AG04450 (cell line): Measurements from ENCODE around the gene SLC4A4. TPM values are rescaled to one million over a fixed set of nuclear protein-coding genes. Genes with fewer than 3 reads are reported as not detected.

Source experiments
- CTCF ChIA-PET: fragments of 300-600, 350-600 bp; formaldehyde crosslinking; extraction: SDS; loops from one replicate; lab custom pipeline; 2022; ENCODE audit warnings: antibody characterized with exemption, inconsistent platforms; lab: Charles Lee
- POLR2A ChIA-PET: fragments of 350-600 bp; formaldehyde crosslinking; extraction: SDS; loops from one replicate; lab custom pipeline; 2021; ENCODE audit warnings: antibody characterized with exemption, inconsistent platforms; lab: Yijun Ruan, JAX
- DNase-seq: peaks from one replicate; pipeline ENCODE4 v3.0.0-alpha.2; 2011; ENCODE audit warnings: low read depth, low spot score
- H3K27ac ChIP-seq: one replicate; pipeline ENCODE4 v1.5.1; 2012; ENCODE audit warnings: low read depth, low read length, control low read depth
- H3K27me3 ChIP-seq: one replicate; pipeline ENCODE4 v1.6.0; 2012; ENCODE audit warnings: low read length; ENCODE audit not compliant: control insufficient read depth, insufficient read depth
- H3K4me3 ChIP-seq: 2 replicates; pipeline ENCODE4 v1.5.1; 2011; ENCODE audit warnings: mild to moderate bottlenecking, low read depth, low read length, control low read depth
- H3K9me3 ChIP-seq: 2 replicates; pipeline ENCODE4 v1.5.1; 2012; ENCODE audit warnings: low read length; ENCODE audit not compliant: control insufficient read depth, insufficient read depth
- CTCF ChIP-seq: IDR thresholded peaks from 2 replicates; pipeline ENCODE4 v1.5.1; 2011; ENCODE audit warnings: low read depth, low read length, control low read depth, inconsistent platforms
- polyA plus RNA-seq: library from polyadenylated mRNA; depleted of rRNA; stranded (reverse); fragments of >200 nt; gene quantifications from 2 replicates; pipeline ENCODE4 v1.2.3, GENCODE V29; 2011

SLC4A4 gene
- polyA plus RNA-seq, 1 experiment = 17.5 TPM

- H3K9me3 ChIP-seq = no peaks in the 10 kb centered on the region
- no peaks in the 10 kb centered on the region for H3K27me3 ChIP-seq
- no peak overlapping the region for H3K27ac ChIP-seq
- no peak for TF ChIP-seq CTCF
- ChIA-PET CTCF (no interaction called here), POLR2A (no interaction called here)
- no peak for DNase-seq
- no peak overlapping the region for H3K4me3 ChIP-seq
These were observed 245.8 kb downstream of the SLC4A4 start for GRCh38 chr4:71584585-71584984.

GRCh38 chr4:71586087-71586763 lies 247.4 kb downstream of the SLC4A4 start:
- ChIA-PET CTCF (interaction anchor here (0.7 kb wide), 1 partner anchor 33 kb away, joined by 5 read pairs; no protein-coding TSS in a partner anchor), POLR2A (no interaction called here)
- Histone ChIP-seq H3K4me3 (no peak overlapping the region), H3K27me3 (no peaks in the 10 kb centered on the region), H3K27ac (no peak overlapping the region), H3K9me3 (no peaks in the 10 kb centered on the region)
- no peak for TF ChIP-seq CTCF
- DNase-seq = no peak

- TF ChIP-seq CTCF = no peak
- Histone ChIP-seq H3K27ac (no peak overlapping the region), H3K9me3 (no peaks in the 10 kb centered on the region), H3K27me3 (no peaks in the 10 kb centered on the region), H3K4me3 (no peak overlapping the region)
- ChIA-PET POLR2A (no interaction called here), CTCF (no interaction called here)
- no peak for DNase-seq
These were observed 249.2 kb downstream of the SLC4A4 start for GRCh38 chr4:71587995-71588394.

DNA sequence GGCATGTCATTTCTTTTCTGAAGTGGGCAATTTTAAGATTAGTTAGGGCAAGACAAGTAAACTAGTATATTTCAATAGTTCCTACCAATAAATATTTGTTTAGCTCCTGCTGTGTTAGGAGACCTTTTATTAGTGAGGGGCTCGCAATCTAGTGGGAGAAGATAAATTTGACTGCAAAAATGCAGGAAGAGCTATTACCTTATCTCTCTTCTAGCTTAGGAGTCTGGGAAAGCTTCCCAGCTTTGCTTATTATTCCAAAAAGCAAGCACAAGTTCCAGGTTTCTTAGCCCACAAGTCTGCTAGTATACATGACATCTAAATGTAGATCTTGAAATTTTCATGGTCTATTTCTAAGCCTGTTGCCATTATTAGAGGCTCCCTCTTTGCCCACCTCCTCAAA lies 254.0 kb downstream of the SLC4A4 start:
- no peak for DNase-seq
- TF ChIP-seq CTCF = no peak
- no peak overlapping the region for H3K27ac ChIP-seq
- CTCF ChIA-PET = no interaction called here
- POLR2A ChIA-PET = no interaction called here
- no peaks in the 10 kb centered on the region for H3K27me3 ChIP-seq
- H3K4me3 ChIP-seq = no peak overlapping the region
- no peaks in the 10 kb centered on the region for H3K9me3 ChIP-seq

DNA sequence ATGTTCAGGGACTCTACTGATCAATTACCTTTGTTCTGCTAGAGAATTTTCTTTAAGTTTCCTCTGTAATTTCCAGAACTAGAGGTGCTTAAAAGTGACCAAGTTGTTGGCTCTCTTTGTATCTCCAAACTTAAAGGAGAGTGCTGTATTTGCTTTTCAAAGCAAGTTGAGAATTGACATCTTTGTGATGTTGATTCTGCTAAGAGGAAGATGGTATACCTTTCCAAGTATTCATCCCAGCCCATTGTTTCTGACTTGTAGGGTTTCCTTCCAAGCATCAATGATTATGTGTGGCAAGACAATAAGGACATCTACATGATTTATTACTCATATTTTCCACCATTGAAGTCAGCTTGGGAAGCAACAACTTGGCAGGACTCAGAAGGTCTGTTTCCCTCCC lies 254.5 kb downstream of the SLC4A4 start:
- Histone ChIP-seq H3K27me3 (no peaks in the 10 kb centered on the region), H3K9me3 (no peaks in the 10 kb centered on the region), H3K4me3 (no peak overlapping the region), H3K27ac (no peak overlapping the region)
- ChIA-PET CTCF (no interaction called here), POLR2A (no interaction called here)
- no peak for DNase-seq
- no peak for TF ChIP-seq CTCF
